HCT116 (cell line): Measurements from ENCODE around the gene CCDC134.

Source experiments
- CEBPB ChIP-seq: IDR thresholded peaks from 2 replicates; pipeline ENCODE4 v1.6.1; 2012; ENCODE audit warnings: low read depth
- EZH2 ChIP-seq: fragments of 200-600 bp; sonication (generic); IDR thresholded peaks from 2 replicates; pipeline ENCODE4 v1.6.1; 2017; ENCODE audit warnings: antibody characterized with exemption, mixed run types
- EZH2phosphoT487 ChIP-seq: fragments of 200-600 bp; IDR thresholded peaks from 2 replicates; pipeline ENCODE4 v1.6.1; 2018; ENCODE audit warnings: antibody characterized with exemption, borderline replicate concordance
- JUND ChIP-seq: IDR thresholded peaks from 2 replicates; pipeline ENCODE4 v1.6.1; 2012
- POLR2A ChIP-seq: IDR thresholded peaks from 2 replicates; pipeline ENCODE4 v1.7.0; 2011; ENCODE audit warnings: borderline replicate concordance; ENCODE audit not compliant: insufficient read depth, insufficient read length; ENCODE audit errors: extremely low read depth
- POLR2AphosphoS5 ChIP-seq: IDR thresholded peaks from 2 replicates; pipeline ENCODE4 v1.6.1; 2011; ENCODE audit warnings: mild to moderate bottlenecking, low read depth, low read length, moderate library complexity
- REST ChIP-seq: IDR thresholded peaks from 2 replicates; pipeline ENCODE4 v1.6.1; 2012; ENCODE audit warnings: low read depth
- SP1 ChIP-seq: IDR thresholded peaks from 2 replicates; pipeline ENCODE4 v1.6.1; 2012; ENCODE audit warnings: low read depth
- ZNF274 ChIP-seq: fragments of 200-500 bp; sonication (Bioruptor generic); IDR thresholded peaks from 2 replicates; pipeline ENCODE4 v1.6.1; 2014; ENCODE audit warnings: mild to moderate bottlenecking, low read depth, low read length, inconsistent platforms
- TF ChIP-seq, protein P1 (sequence below), 3 experiments: fragments of 200-600 bp in 1 of 3; sonication (generic) in 1 of 3; IDR thresholded peaks in 2 of 3; conservative IDR thresholded peaks in 1 of 3; 2 replicates each; pipeline ENCODE4 v1.5.1; 2012 to 2017; ENCODE audit warnings: low read depth in 2 of 3, low read length in 2 of 3, antibody characterized with exemption in 1 of 3, borderline replicate concordance in 1 of 3, control low read depth in 1 of 3, mild to moderate bottlenecking in 1 of 3, mixed read lengths in 1 of 3, mixed run types in 1 of 3, moderate library complexity in 1 of 3; ENCODE audit not compliant: insufficient read depth in 1 of 3
- TF ChIP-seq, protein P2 (sequence below): IDR thresholded peaks from 2 replicates; pipeline ENCODE4 v1.6.1; 2012

- TF ChIP-seq, protein P1, sequence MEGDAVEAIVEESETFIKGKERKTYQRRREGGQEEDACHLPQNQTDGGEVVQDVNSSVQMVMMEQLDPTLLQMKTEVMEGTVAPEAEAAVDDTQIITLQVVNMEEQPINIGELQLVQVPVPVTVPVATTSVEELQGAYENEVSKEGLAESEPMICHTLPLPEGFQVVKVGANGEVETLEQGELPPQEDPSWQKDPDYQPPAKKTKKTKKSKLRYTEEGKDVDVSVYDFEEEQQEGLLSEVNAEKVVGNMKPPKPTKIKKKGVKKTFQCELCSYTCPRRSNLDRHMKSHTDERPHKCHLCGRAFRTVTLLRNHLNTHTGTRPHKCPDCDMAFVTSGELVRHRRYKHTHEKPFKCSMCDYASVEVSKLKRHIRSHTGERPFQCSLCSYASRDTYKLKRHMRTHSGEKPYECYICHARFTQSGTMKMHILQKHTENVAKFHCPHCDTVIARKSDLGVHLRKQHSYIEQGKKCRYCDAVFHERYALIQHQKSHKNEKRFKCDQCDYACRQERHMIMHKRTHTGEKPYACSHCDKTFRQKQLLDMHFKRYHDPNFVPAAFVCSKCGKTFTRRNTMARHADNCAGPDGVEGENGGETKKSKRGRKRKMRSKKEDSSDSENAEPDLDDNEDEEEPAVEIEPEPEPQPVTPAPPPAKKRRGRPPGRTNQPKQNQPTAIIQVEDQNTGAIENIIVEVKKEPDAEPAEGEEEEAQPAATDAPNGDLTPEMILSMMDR (IDR thresholded peaks at IDR 0.05 in 2 of 3, conservative IDR thresholded peaks at IDR 0.05 in 1 of 3; ENCODE audit: borderline replicate concordance in 1 of 3, insufficient read depth in 1 of 3, low read depth in 2 of 3, low read length in 2 of 3): no peak
- TF ChIP-seq EZH2phosphoT487 (no peak), POLR2AphosphoS5 (no peak), POLR2A (no peak), CEBPB (no peak), EZH2 (no peak), SP1 (no peak), REST (no peak), JUND (no peak), ZNF274 (no peak)
- TF ChIP-seq, protein P2, sequence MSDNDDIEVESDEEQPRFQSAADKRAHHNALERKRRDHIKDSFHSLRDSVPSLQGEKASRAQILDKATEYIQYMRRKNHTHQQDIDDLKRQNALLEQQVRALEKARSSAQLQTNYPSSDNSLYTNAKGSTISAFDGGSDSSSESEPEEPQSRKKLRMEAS: no peak
Observed at GRCh38 chr22:41844036-41844435, 43.6 kb downstream of the CCDC134 start.
